Measurements from ENCODE around the gene PTH2.

The PTH2 gene

GRCh38 chr19:49419173-49419572 lies 4.1 kb downstream of the PTH2 start:
- TF ChIP-seq, protein P1, sequence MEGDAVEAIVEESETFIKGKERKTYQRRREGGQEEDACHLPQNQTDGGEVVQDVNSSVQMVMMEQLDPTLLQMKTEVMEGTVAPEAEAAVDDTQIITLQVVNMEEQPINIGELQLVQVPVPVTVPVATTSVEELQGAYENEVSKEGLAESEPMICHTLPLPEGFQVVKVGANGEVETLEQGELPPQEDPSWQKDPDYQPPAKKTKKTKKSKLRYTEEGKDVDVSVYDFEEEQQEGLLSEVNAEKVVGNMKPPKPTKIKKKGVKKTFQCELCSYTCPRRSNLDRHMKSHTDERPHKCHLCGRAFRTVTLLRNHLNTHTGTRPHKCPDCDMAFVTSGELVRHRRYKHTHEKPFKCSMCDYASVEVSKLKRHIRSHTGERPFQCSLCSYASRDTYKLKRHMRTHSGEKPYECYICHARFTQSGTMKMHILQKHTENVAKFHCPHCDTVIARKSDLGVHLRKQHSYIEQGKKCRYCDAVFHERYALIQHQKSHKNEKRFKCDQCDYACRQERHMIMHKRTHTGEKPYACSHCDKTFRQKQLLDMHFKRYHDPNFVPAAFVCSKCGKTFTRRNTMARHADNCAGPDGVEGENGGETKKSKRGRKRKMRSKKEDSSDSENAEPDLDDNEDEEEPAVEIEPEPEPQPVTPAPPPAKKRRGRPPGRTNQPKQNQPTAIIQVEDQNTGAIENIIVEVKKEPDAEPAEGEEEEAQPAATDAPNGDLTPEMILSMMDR (IDR thresholded peaks at IDR 0.05; ENCODE audit: control insufficient read depth, extremely low read depth, insufficient read depth), result no peak
- H3K4me3 ChIP-seq (ENCODE audit: low read depth, low read length), result no peak overlapping the region
- no peak for DNase-seq (ENCODE audit: low read depth)

DNA sequence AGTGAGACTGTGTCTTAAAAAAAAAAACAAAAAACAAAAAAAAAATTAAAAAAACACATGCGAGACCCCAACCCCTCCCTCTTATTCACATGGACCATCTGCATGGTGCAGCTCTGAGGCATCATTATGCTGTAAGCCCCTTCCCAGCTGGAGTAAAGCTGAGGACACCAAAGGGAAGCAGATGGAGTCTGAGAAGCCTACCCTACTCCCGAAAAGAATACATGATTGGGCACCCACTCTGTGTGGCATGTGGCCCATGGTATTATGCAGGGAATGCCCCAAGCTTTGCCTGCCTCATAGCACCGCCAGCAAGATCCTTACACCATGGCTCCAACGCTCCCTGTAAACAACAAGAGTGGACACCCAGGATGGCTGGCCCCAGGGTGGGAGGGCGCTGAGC lies 4.7 kb downstream of the PTH2 start:
- no peak for DNase-seq (ENCODE audit: low read depth)
- H3K4me3 ChIP-seq (ENCODE audit: low read depth, low read length), result no peak overlapping the region
- TF ChIP-seq, protein P1 (IDR thresholded peaks at IDR 0.05; ENCODE audit: control insufficient read depth, extremely low read depth, insufficient read depth), result no peak

DNA sequence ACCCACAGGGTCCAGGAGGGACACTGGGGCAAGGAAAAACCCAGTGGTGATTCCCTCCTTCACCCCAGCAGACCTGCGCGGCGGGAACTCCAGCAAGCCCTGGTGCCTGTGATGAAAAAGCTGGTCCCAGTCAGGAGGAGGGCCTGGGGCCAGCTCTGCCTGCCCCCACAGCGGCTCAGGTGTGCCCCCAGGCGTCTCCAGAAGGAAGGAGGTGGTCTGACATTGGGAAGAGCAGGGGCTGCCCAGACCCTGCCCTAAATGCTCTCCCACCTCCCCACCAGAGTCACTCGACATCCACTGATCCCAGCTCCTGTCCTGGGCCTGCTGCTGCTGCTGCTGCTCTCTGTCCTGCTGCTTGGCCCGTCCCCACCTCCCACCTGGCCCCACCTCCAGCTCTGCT lies 6.2 kb downstream of the PTH2 start:
- no peak for DNase-seq (ENCODE audit: low read depth)
- TF ChIP-seq, protein P1 (IDR thresholded peaks at IDR 0.05; ENCODE audit: control insufficient read depth, extremely low read depth, insufficient read depth), result no peak

GRCh38 chr19:49415810-49416200 lies 7.4 kb downstream of the PTH2 start:
- no peak overlapping the region for H3K4me3 ChIP-seq (ENCODE audit: low read depth, low read length)
- TF ChIP-seq, protein P1 (IDR thresholded peaks at IDR 0.05; ENCODE audit: control insufficient read depth, extremely low read depth, insufficient read depth), result no peak
- no peak for DNase-seq (ENCODE audit: low read depth)

More for the DNA sequence above, 6.2 kb downstream of the PTH2 start:
- H3K4me3 ChIP-seq (ENCODE audit: low read depth, low read length), result no peak overlapping the region

DNA sequence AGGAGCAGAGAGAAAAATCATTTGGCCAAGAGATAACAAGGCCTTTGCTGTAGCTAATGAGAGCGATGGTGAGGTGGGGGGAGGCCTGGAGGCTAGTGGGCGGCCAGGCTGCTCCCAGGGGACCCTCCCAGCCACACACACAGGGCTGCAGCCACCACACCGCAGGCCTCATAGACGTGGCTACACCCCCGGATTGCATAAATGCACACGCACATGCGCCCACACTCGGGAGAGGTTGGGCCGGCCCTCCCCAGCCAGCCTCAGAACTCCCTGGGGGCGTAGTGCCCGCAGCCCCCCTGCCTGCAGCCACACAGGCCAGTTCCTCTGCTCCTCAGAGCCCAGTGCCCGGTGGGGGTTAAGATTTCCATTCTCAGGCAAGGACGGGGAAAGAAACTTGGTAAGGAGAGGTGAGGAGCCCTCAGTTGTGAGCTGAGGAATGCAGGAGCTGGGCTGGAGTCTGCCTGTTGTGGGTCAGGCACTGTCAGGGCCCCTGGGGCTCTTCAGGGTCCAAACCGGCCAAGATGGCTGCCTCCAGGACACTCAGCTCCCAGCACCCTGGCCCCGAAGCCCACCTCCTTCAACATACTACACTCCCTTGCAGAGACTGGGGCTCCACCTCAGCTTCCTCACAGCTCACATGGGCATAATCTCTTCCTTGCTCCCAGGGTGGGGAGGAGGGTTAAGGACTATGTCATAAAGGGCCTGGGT lies 8.0 kb downstream of the PTH2 start:
- DNase-seq (ENCODE audit: low read depth), result no peak
- H3K4me3 ChIP-seq (ENCODE audit: low read depth, low read length), result no peak overlapping the region
- TF ChIP-seq, protein P1 (IDR thresholded peaks at IDR 0.05; ENCODE audit: control insufficient read depth, extremely low read depth, insufficient read depth), result no peak

DNA sequence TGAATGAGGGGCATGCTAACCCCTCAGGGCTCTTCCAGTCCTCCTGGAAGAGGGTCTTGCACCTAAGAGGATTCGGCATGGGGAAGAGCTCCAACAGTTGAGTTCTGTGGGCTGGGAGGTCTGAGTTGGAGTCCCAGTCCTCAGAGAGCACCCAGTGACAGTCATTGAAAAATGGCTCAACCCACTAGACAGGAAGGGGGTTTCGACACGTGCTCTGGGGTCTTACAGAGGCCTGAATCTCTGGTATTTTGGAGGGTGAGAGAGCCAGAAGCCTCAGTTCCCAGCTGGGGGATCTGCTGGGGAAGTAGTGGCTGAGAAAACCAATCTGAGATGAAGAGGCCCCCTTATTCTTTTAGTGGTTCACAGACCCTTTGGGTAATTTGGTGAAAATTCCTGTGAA lies 9.0 kb downstream of the PTH2 start:
- TF ChIP-seq, protein P1 (IDR thresholded peaks at IDR 0.05; ENCODE audit: control insufficient read depth, extremely low read depth, insufficient read depth), result no peak
- no peak for DNase-seq (ENCODE audit: low read depth)
- H3K4me3 ChIP-seq (ENCODE audit: low read depth, low read length), result no peak overlapping the region

DNA sequence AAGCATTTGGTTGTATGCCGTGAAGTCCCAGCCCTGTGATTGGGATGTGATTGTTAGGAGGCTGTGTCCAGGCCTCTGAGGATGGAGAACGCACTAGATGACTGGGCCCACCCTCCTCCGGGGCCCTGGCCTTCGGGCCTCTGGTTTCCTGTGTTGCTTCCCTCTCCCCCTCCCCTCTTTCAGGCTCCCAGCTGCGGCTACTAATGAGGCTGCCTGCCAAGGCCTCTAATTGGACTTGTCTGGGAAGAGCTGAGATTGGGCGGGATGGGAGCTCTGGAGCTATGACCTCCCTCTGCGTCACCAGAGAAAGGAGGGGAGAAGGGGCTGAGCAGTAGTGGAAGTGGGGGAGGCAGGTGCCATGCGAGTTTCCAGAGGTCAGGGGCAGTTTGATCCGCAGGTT lies 9.9 kb downstream of the PTH2 start:
- no peak for DNase-seq (ENCODE audit: low read depth)
- TF ChIP-seq, protein P1 (IDR thresholded peaks at IDR 0.05; ENCODE audit: control insufficient read depth, extremely low read depth, insufficient read depth), result no peak
- H3K4me3 ChIP-seq (ENCODE audit: low read depth, low read length), result no peak overlapping the region
